CD4-positive, alpha-beta T cell treated with Interleukin-17A for 1 hour (primary cell): ENCODE data around the gene MAST1.
"Not testable (repeated sequence)": the region's sequence is repeated elsewhere in the genome, so short reads cannot be mapped to it uniquely, and the experiment has no call there.

ENCODE experiments used
- DNase-seq: peaks from one replicate; pipeline ENCODE4 v3.0.0-alpha.2; 2020

MAST1 gene

DNA sequence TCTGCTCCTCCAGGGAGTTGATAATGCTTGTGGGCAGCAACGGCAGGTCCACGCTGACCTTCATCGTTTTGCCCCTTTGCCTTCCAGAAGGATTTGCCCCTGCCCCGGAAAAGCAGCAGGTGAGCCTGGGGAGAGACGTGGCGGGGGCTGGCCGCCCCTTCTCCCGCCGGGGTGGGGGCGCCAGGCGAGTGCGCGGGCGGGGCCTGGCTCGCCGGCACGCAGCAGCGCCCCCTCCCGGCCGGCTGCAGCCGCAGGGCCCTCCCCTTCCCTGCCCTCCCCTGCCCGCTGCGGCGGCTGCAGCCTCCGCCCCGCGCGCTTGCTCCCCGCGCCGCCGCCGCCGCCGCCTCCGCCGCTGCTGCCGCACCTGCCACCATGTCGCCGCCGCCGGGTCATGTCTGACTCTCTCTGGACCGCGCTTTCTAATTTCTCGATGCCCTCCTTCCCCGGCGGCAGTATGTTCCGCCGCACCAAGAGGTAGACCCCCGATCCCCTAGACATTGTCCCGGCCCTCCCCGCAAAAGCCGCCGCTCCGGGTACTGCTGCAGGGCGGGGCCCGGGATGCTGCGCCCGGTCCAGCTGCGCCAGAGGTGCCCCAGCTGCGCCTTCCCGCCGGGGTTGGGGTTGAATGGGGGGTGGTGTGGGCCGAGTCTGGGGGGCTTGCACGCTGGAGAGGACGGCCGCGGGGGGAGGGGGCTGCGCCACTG is at the start of gene MAST1:
Gene MAST1 (plus strand): TSS at position 334 of the 704 bp plus-strand sequence. CDS start 58 bp downstream, at position 392.
- DNase-seq, result peak; percentile 40

DNA sequence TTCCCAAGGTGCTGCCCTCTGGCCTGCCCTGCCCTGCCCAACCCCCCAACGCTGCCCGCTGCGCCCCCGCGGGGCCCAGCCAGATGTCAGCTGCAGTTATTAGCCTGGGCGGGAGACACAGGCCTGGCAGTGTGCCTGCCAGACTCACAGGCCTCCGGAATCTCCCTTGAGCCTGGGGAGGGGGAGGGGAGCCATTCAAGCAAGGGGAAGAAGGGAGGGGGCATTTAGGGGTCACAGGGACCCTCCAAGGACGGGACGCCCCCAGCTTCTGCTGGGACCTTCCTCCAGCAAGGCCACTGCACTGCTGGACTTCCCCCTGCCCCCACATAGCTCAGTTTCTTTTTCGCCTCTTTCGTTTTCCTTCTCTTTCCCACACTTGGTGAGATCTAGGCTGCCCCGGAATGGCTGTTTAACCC is 49.6 kb upstream of the MAST1 start:
- peak; percentile 84 for DNase-seq

DNA sequence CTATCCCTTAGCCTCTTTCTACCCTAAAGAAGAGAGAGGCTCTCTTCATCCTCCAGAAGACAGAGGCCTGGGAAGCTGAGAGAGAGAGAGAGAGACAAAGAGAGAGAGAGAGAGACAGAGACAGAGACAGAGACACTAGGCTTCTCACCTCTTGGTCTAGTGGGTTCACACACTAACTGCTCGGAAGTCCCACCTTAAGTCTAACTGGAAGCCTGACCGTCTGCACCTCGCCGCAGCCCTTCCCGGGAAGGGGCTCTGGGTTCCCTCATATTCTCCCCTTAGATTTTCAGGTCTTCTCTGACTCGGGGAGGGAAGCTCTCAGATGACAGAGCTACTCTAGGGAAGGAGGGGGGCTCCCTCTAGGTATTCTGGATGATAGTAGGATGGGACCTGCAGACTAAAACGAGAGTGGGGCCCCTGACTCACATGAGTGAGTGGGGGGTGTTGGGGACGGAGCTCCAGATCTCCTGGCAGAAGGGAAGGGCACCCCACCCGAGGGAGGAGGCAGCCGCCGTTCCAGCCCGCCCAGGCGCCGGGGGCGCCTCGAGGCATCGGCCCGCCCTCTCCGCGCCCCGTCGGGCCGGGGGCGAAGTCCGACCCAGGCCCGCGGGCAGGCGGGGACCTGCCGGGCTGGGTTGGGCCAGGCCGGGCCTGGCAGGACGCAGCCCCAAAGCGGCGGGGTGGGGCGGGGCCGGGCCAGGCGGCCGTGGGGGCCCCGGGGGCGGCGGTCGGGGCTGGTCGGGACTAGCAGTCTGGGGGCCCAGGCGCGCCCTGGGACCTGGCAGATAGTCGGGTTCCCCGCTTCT is 49.0 kb upstream of the MAST1 start:
- no peak for DNase-seq

DNA sequence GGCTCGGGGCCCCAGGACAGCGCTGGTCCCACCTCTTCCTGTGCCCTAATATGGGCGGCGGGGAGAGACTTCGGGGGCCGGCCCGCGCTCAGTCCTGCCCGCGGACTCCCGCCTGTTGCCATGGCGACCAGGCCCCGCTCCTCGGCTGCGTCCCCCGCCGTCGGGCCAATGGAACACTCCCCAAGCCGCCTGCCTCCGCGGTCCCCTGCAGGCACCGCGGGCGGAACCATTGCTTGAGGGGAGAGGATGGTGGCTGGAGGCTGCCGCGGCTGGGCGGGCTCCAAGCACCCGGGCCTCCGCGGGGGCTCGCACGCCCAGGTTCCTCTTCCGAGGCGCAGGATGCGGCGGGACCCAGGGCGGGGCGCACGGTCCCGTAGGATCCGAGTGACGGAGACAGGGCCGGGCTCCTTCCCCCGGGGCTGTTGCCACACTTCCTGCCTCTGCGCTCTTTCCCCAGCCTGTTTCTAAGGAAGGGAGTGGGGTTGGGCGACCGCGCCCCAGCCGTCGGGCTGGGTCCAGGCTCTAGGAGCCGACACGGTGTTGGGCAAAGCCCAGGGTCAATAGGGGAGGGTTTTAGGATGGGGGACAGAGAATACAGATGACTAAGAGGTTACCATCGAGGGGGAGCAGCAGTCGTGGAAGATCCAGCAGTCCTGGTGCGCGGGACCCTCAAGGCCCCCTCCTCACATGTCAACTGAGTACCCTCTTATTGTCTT is 48.3 kb upstream of the MAST1 start:
- DNase-seq, result peak; percentile 97

DNA sequence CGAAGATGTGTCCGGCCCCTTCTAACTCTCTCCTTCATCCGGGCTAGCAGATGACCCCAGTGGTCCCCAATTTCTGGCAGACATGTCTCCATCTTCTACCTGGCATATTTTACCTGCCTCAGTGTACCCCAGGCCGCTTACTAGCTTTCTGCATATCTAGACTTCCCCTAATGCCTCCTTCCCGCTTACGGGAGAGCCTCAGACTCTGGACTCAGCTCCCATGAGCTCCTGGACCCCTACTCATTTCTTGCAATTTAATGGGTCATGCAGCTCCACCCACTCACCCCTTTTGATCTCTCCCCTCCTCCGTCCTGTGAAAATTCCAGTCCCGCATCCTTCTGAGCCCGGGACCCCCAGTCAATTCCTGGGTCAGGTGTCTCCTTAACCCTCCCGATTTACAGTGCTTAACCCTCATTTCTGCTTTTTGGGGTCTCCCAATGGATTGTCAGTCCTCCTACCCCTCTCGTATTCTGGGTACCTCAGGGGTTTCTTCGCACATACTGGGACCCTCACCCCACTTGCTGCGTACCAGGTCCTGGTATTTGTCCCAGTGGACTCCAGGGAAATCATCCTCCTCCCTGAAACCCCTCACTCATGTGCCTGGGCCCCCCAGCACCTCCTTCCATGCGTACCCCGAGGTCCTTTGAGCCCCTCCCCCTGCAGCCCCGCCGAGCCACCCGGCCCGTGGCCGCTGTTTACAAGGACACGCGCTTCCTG is 47.5 kb upstream of the MAST1 start:
- no peak for DNase-seq

DNA sequence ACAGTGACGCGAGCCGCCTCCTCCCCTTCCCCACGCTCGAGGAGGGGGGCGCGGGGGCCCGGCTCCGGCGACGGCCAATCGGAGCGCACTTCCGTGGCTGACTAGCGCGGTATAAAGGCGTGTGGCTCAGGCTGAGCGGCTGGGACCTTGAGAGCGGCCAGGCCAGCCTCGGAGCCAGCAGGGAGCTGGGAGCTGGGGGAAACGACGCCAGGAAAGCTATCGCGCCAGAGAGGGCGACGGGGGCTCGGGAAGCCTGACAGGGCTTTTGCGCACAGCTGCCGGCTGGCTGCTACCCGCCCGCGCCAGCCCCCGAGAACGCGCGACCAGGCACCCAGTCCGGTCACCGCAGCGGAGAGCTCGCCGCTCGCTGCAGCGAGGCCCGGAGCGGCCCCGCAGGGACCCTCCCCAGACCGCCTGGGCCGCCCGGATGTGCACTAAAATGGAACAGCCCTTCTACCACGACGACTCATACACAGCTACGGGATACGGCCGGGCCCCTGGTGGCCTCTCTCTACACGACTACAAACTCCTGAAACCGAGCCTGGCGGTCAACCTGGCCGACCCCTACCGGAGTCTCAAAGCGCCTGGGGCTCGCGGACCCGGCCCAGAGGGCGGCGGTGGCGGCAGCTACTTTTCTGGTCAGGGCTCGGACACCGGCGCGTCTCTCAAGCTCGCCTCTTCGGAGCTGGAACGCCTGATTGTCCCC is 46.8 kb upstream of the MAST1 start, which contains the start of gene JUNB:
Gene JUNB (plus strand): TSS at position 142 of the 706 bp plus-strand sequence. CDS start 286 bp downstream, at position 428.
- peak; percentile 99 for DNase-seq

DNA sequence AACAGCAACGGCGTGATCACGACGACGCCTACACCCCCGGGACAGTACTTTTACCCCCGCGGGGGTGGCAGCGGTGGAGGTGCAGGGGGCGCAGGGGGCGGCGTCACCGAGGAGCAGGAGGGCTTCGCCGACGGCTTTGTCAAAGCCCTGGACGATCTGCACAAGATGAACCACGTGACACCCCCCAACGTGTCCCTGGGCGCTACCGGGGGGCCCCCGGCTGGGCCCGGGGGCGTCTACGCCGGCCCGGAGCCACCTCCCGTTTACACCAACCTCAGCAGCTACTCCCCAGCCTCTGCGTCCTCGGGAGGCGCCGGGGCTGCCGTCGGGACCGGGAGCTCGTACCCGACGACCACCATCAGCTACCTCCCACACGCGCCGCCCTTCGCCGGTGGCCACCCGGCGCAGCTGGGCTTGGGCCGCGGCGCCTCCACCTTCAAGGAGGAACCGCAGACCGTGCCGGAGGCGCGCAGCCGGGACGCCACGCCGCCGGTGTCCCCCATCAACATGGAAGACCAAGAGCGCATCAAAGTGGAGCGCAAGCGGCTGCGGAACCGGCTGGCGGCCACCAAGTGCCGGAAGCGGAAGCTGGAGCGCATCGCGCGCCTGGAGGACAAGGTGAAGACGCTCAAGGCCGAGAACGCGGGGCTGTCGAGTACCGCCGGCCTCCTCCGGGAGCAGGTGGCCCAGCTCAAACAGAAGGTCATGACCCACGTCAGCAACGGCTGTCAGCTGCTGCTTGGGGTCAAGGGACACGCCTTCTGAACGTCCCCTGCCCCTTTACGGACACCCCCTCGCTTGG is 46.1 kb upstream of the MAST1 start:
- DNase-seq, result peak; percentile 74

DNA sequence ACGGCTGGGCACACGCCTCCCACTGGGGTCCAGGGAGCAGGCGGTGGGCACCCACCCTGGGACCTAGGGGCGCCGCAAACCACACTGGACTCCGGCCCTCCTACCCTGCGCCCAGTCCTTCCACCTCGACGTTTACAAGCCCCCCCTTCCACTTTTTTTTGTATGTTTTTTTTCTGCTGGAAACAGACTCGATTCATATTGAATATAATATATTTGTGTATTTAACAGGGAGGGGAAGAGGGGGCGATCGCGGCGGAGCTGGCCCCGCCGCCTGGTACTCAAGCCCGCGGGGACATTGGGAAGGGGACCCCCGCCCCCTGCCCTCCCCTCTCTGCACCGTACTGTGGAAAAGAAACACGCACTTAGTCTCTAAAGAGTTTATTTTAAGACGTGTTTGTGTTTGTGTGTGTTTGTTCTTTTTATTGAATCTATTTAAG is 45.4 kb upstream of the MAST1 start:
- no peak for DNase-seq

DNA sequence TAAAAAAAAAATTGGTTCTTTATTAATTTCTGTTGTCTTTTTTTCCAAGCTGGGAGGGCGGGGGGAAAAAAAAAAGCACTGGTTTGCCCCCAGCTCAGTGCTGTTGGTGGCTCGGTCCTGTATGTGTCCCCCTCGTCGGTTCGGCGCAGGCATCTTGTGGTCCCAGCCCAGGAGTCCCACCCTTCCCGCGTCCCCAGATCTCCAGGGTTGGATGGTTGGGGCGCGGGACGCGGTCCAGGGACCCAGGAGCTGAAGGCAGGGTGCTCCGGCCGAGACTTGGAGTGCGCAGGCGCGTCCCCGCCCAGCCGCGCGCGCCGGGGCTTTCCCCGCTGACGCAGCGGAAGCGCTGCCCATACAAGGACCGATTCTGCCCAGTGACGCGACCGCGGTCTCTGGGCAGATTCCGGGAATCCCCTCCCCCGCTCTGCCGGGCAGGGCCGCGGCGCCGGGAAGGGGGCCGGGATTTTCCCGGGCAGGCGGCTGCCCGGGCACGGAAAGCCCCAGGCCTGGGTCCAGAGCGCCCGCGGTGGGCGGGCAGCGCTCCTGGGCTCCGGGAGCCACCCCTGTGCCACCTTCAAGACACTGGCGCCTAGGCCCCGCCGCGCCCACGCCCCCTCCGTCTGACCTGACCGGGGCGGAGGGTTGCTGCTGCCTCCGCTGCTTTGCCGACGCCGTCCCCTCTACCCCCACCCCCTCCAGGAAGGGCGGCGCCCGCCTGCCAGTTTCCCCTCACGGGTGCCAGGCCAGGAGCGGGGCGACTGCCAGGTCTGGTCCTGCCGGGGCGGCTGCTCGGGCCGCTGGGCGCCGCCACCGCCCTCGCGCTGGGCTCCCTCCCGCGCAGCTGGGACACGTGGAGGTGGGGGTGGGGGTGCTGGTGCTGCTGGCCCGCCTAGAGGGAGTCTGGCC is 44.8 kb upstream of the MAST1 start:
- DNase-seq, result peak; percentile 96

DNA sequence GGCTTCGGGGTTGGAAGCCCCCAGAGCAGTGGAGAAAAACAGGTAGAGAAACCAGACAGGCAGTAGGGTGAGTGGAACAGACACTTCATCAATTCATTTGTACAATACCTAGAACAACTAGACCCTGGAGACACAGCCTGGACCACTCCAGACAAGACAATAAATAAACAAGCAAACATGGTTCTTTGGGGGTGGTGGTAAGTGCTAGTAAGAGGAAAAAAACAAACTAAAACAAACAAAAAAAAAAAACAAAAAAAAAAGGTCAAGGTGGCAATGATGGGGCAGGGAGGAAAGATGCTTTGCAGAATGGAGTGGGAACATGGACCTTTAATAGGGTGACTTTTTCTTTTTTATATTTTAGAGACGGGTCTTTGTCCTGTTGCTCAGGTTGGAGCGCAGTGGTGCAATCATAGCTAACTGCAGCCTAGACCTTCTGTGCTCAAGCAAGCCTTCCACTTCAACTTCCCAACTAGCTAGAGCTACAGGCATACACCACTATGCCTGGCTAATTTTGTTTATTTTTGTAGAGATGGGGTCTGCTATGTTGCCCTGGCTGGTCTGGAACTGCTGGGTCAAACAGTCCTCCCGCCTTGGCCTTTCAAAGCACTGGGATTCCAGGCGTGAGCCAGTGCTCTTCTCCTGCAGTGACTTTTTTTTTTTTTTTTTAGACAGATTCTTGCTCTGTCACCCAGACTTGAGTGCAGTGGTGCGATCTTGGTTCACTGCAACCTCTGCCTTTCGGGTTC is 43.9 kb upstream of the MAST1 start:
- peak; percentile 64 for DNase-seq

DNA sequence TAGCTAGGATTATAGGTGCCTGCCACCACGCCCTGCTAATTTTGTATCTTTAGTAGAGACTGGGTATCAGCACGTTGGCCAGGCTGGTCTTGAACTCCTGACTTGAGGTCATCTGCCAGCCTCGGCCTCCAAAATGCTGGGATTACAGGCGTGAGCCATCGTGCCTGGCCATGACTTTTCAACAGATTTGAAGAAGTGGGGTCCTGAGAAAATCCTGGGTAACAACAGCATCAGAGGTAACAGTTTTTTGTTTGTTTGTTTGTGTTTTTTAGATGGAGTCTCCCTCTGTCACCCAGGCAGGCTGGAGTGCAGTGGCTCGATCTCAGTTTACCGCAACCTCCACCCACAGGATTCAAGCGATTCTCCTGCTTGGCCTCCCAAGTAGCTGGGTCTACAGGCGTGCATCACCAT is 43.3 kb upstream of the MAST1 start:
- DNase-seq, result no peak

DNA sequence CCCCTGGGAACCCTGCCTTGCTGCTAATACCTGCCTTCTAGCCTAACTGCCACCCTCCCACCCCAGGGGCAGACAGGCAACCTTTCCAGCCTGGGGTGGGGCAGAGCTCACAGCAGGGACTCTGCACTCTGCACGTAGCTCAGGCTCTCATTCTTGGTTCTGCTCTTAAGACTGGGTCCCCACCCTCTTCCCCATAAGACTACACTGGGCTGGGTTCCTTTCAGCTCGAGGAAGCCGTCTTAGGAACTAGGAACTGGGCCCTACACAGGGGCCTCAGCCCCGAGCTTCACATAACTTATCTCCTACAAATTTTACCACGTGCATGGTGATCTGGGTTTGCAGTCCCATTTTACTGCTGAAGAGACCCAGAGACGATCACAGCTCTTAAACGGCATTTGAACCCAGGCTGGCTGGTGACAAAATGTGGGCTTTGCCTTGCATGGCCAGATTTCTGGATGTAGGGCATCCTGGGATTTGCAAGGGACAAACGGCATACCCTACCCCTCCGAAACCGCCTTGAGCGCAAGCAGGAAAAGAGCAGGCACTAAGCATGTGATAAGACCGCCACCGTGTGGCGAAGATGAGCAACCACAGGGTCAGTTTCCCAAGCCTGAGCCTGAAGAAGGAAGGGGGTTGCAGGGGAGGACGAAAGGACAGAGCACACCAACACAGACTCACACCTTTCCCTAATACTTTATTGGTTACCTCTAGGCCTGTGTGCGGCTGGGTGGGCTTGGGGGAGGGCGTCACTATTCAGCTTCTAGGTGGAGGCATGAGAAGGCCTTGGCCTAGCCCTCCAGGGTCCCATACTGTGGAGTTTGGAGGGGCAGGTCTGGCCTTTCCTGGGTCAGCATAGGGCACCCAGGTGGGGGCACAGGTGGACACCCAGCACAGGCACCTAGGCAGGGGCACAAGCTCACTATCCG is 41.9 kb upstream of the MAST1 start:
- peak; percentile 85 for DNase-seq

DNA sequence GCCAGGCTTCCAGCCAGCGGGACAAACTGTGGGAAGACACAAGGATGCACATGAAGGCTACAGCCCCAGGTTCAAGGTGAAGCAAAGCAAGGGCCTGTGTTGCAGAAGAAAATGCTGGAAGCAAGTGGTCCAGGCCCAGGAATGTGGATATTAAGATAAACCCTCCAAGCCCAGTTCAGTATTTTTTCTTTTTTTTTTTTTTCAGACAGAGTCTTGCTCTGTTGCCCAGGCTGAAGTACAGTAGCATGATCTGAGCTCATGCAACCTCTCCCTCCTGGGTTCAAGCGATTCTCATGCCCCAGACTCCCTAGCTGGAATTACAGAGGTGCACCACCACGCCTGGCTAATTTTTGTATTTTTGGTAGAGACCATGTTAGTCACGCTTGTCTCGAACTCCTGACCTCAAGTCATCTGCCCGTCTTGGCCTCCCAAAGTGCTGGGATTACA is 41.2 kb upstream of the MAST1 start:
- peak; percentile 7 for DNase-seq

DNA sequence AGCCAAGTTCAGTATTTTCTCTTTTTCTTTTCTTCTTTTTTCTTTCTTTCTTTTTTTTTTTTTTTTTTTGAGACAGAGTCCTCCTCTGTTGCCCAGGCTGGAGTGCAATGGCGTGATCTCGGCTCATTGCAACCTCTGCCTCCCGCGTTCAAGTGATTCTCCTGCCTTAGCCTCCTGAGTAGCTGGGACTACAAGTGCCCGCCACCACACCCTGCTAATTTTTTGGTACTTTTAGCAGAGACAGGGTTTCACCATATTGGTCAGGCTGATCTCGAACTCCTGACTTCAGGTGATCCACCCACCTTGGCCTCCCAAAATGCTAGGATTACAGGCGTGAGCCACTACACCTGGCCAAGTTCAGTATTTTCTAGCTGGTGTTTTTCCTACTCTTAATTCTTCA is 40.7 kb upstream of the MAST1 start:
- not testable (repeated sequence) for DNase-seq

DNA sequence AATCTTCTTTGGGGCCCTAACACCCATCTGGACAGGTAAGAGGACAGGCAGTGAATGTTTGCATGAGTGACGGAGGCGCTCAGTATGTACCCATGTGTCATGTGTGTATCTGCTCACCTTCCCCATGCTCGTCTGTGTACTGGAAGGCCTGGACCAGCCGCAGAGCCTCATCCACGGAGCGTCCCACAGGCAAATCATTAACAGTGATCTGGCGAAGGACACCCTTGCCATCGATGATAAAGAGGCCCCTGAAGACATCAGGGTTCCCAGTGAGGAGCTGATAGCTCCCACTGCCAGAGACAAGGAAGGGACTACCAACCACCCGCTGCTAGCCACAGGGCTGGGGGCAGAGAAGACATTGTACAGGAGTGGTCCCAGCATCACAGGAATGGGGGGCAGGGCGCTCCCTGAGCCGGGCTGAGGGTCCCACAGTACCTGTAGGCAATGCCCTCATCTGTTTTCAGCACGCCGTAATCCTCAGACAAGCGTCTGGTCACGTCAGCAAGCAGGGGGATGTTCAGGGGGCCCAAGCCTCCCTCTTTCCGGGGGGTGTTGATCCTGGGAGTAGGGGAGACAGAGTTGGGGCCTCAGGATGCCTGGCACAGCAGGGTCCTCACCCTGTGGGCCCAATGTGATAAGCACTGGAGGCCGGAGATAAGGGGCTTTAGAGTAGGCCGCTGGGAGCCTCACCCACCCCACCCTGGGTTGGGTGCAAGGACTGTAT is 38.4 kb upstream of the MAST1 start:
- no peak for DNase-seq

DNA sequence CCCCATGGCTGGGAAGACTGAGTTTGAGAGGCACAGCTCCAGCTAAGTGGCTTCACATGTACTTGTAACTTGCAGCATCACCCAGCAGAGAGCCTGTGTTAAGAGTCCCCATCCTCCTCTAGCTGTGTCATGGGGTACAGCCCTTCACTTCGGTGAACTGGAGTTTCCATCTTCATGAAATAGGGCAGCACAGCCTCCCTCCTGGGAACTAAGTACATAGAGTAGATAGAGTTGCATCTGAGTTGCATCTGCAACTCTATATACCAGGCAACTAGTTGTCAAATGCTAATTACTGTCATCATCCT is 37.9 kb upstream of the MAST1 start:
- DNase-seq, result no peak

DNA sequence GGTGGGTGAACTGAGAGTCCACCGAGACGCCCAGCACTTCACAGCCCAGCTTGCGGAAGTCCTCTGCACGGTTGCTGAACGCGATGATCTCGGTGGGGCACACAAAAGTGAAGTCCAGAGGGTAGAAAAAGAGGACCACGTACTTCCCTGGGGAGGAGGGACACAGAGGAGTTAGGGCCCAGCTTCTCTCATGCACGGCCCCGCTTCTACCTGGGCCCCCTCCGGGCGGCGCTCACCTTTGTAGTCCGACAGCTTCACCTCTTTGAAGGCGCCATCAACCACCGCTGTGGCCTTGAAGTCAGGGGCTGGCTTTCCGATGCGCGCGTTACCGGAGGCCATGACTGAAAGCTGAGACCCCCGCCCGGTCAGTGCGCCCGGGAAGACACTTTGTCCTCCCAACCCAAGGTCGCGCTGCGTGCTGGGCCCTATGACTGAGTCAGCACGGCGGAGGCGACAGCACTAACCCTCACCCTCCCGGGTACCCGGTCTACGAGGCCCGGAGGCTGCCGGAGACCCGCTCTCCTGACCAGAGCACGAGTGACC is 37.3 kb upstream of the MAST1 start:
- peak; percentile 13 for DNase-seq
